Effector memory CD4-positive, alpha-beta T cell (primary cell): ENCODE results near the gene MUS81.

Source experiments
- DNase-seq, 3 donors: peaks; one replicate each; pipeline ENCODE4 v3.0.0-alpha.2; 2020
- H3K27ac ChIP-seq: 2 replicates; pipeline ENCODE4 v1.7.0; 2013; ENCODE audit warnings: mild to moderate bottlenecking, low read length, moderate library complexity; ENCODE audit not compliant: insufficient read depth, poor library complexity, severe bottlenecking
- H3K27me3 ChIP-seq: replicated peaks from 2 replicates; pipeline ENCODE4 v1.7.0; 2013; ENCODE audit warnings: mild to moderate bottlenecking, low read length; ENCODE audit not compliant: insufficient read depth, control insufficient read depth, poor library complexity, severe bottlenecking
- H3K36me3 ChIP-seq: 2 replicates; pipeline ENCODE4 v1.7.0; 2013; ENCODE audit warnings: mild to moderate bottlenecking, low read length, moderate library complexity; ENCODE audit not compliant: control insufficient read depth, insufficient read depth
- H3K4me1 ChIP-seq: 2 replicates; pipeline ENCODE4 v1.7.0; 2013; ENCODE audit warnings: low read length, mild to moderate bottlenecking; ENCODE audit not compliant: control insufficient read depth, insufficient read depth, poor library complexity, severe bottlenecking
- H3K4me3 ChIP-seq: 2 replicates; pipeline ENCODE4 v1.7.0; 2013; ENCODE audit warnings: low read length, low read depth, mild to moderate bottlenecking; ENCODE audit not compliant: insufficient read depth, poor library complexity, severe bottlenecking
- H3K9me3 ChIP-seq: 2 replicates; pipeline ENCODE4 v1.7.0; 2013; ENCODE audit warnings: mild to moderate bottlenecking, low read length, moderate library complexity; ENCODE audit not compliant: control insufficient read depth

MUS81 gene

GRCh38 chr11:65854161-65854592, 6.1 kb upstream of the MUS81 start:
- no peaks in the 10 kb centered on the region for H3K9me3 ChIP-seq
- peak overlapping the region; percentile 27 for H3K27ac ChIP-seq
- H3K4me1 ChIP-seq = peaks cover 28% of the 10 kb centered on the region
- no peak overlapping the region for H3K4me3 ChIP-seq
- no peak for DNase-seq
- H3K27me3 ChIP-seq = no peaks in the 10 kb centered on the region
- peaks cover 57% of the 10 kb centered on the region for H3K36me3 ChIP-seq

DNA sequence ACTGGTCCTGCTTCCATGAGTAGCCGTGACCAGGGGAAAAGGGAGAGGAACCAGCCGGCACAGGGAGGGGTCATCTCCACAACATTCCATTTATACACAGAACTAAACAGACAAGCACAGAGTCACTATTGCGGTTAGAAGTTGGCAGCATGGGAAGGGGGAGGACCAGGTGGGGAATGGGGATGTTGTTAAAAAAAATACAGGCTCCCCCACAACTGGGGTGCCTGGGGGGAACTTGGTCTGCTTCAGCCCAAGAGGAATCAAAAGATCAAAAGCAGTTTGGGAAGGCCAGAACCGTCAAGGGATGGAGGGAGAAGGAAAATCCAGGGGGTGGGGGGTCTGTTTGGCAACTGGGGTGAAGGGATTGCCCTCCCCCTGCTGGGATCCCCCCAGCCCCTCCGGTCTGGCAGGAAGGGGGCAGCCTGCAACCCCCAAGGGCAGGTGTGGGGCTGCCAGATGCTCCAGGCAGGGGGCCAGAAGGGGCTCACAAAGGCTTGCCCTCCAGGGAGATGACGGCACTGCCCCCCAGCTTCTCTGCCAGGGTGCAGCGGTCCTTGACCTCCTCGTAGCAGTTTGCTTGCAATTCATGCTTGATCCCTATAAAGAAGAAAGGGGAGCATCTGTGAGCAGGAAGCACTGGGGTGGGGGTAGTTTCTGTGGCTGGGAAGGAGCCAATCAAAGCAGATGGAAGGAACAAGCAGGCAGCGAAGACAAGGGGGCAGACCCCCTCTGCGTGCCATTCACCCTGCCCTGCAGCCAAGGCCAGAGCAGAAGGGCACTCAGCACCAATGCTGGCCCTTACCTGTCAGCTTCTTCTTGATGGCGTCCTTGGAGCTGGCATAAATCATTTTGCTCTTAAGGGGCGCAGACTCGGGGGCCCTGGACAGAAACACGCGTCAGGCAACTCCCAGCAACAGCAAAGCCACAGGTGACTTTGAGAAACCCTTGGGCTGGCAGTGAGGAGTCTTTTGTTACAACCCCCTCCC, 5.1 kb upstream of the MUS81 start:
- Histone ChIP-seq H3K36me3 (peaks cover 57% of the 10 kb centered on the region), H3K9me3 (no peaks in the 10 kb centered on the region), H3K27me3 (no peaks in the 10 kb centered on the region), H3K4me1 (peaks cover 36% of the 10 kb centered on the region), H3K27ac (no peak overlapping the region), H3K4me3 (no peak overlapping the region)
- DNase-seq = no peak

DNA sequence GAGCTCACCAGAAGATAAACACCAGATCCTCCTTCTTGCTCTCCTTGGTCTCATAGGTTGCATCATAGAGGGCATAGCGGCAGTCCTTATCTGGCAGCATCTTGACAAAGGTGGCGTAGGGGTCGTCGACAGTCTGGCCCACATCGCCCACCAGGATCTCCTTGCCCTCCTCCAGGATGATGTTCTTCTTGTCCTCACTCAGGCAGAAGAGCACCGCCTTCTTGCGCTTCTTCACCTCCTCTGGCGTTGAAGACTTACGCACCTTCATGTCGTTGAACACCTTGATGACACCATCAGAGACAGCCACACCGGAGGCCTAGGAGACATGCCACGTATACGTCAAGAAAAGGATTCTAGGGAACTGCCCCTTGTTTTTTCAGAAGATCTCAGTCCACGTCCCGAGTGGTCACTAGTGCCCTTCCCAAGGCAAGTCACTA, 4.3 kb upstream of the MUS81 start:
- DNase-seq = no peak
- H3K27me3 ChIP-seq = no peaks in the 10 kb centered on the region
- peaks cover 52% of the 10 kb centered on the region for H3K36me3 ChIP-seq
- peaks cover 37% of the 10 kb centered on the region for H3K4me1 ChIP-seq
- no peak overlapping the region for H3K27ac ChIP-seq
- no peaks in the 10 kb centered on the region for H3K9me3 ChIP-seq
- peak overlapping the region; percentile 96 for H3K4me3 ChIP-seq

GRCh38 chr11:65856689-65857499, 3.3 kb upstream of the MUS81 start:
- Histone ChIP-seq H3K27ac (peak overlapping the region; percentile 71), H3K4me1 (peaks cover 46% of the 10 kb centered on the region), H3K9me3 (no peaks in the 10 kb centered on the region), H3K36me3 (peaks cover 43% of the 10 kb centered on the region), H3K27me3 (no peaks in the 10 kb centered on the region), H3K4me3 (peak overlapping the region; percentile 96)
- peak; percentile 73 to 83 (median 75) for DNase-seq

- H3K4me1 ChIP-seq = peaks cover 46% of the 10 kb centered on the region
- DNase-seq = peak; percentile 29 to 48 (median 47)
These were observed 2.8 kb upstream of the MUS81 start for GRCh38 chr11:65857500-65857852.

GRCh38 chr11:65857853-65858680, 2.2 kb upstream of the MUS81 start, which contains the start of gene CFL1:
Gene CFL1, minus strand, starts transcription at chr11:65858180. Its CDS starts 81 bp downstream, at chr11:65858099.
- Histone ChIP-seq H3K4me3 (peak within 1 kb of the TSS; percentile 96), H3K27ac (peak within 1 kb of the TSS; percentile 86), H3K9me3 (no peaks in the 10 kb centered on the region), H3K27me3 (no peaks in the 10 kb centered on the region), H3K36me3 (peaks cover 42% of the 10 kb centered on the region), H3K4me1 (peaks cover 46% of the 10 kb centered on the region)
- DNase-seq = peak; percentile 94 to 97 (median 95)

More at GRCh38 chr11:65857500-65857852, 2.8 kb upstream of the MUS81 start:
- H3K36me3 ChIP-seq = peaks cover 42% of the 10 kb centered on the region
- H3K9me3 ChIP-seq = no peaks in the 10 kb centered on the region
- H3K27me3 ChIP-seq = no peaks in the 10 kb centered on the region
- peak overlapping the region; percentile 96 for H3K4me3 ChIP-seq
- peak overlapping the region; percentile 71 for H3K27ac ChIP-seq

GRCh38 chr11:65858681-65859087, 1.5 kb upstream of the MUS81 start:
- peaks cover 44% of the 10 kb centered on the region for H3K4me1 ChIP-seq
- no peaks in the 10 kb centered on the region for H3K27me3 ChIP-seq
- DNase-seq = no peak
- peaks cover 42% of the 10 kb centered on the region for H3K36me3 ChIP-seq
- H3K27ac ChIP-seq = peak overlapping the region; percentile 86
- peak overlapping the region; percentile 96 for H3K4me3 ChIP-seq
- H3K9me3 ChIP-seq = no peaks in the 10 kb centered on the region

DNA sequence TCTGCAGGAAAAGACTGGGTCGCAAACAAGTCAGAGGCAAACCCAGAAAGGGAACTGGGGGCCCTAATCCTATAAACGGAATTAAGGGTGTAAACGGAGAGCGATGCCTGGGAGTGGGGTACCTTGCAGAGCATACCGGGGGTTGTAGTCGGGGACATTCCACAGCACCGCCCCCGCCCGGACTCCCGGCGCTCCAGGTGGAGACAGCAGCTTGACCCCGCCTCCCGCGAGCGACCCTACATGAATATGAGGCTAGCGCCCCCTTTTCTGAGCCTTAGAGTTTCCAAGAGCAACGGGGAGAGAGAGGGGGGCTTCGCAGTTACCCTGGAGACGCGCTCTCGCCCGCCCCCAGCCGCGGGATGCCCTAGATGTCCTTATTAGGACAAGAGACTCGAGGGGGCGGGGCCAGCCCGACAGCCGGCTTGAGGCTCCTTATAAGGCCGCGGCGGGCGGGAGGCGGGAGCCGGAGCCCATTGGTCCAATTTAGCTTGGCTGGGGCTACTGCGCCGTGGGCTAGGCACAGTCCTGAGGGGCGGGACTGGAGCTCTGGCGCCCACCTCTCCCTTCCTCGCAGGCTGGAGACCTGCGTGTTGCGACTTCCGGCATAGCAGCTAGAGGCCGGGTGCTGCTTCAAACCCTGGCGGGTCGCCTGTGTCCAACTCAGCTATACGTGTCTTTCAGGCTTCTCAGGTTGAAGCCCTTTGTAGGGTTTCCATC, 980 bp upstream of the MUS81 start:
- peaks cover 42% of the 10 kb centered on the region for H3K4me1 ChIP-seq
- no peaks in the 10 kb centered on the region for H3K27me3 ChIP-seq
- peak overlapping the region; percentile 86 for H3K27ac ChIP-seq
- peak; percentile 94 to 96 (median 94) for DNase-seq
- peak overlapping the region; percentile 96 for H3K4me3 ChIP-seq
- H3K9me3 ChIP-seq = no peaks in the 10 kb centered on the region
- peaks cover 42% of the 10 kb centered on the region for H3K36me3 ChIP-seq

DNA sequence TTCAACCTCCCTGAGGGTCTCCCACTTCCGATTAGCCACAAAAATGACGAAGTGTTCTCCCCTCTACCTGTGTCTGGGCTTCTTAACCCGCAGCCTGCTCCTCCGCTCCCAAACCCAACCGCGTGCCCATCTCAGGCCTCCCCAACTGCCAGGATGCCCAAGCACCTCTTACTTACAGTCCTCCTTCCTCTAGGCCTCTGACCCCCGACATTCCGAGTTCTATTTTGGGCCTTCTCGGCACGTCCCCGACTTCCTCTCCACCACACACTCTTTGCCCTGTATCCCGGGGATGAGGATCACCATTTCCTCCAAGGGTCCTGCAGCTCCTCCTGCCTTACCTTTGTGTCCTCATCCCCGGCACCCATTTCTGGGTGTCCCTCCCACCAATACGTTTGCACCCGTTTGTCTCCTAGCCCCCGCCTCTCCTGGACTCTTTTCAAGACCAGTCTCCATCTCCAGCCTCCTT, 388 bp upstream of the MUS81 start:
- Histone ChIP-seq H3K4me1 (peaks cover 42% of the 10 kb centered on the region), H3K27ac (peak overlapping the region; percentile 86), H3K36me3 (peaks cover 42% of the 10 kb centered on the region), H3K27me3 (no peaks in the 10 kb centered on the region), H3K4me3 (peak overlapping the region; percentile 96), H3K9me3 (no peaks in the 10 kb centered on the region)
- DNase-seq = no peak
